HG02840 (cell line): ENCODE results near the gene POLR2C.

Experiments used
- ATAC-seq: cut with Tn5 transposase; IDR thresholded peaks from one replicate; pipeline ENCODE4 v1.9.1; 2021; ENCODE audit warnings: mild to moderate bottlenecking, moderate library complexity, moderate number of reproducible peaks; ENCODE audit not compliant: unreplicated experiment, low FRiP score

Gene POLR2C

DNA sequence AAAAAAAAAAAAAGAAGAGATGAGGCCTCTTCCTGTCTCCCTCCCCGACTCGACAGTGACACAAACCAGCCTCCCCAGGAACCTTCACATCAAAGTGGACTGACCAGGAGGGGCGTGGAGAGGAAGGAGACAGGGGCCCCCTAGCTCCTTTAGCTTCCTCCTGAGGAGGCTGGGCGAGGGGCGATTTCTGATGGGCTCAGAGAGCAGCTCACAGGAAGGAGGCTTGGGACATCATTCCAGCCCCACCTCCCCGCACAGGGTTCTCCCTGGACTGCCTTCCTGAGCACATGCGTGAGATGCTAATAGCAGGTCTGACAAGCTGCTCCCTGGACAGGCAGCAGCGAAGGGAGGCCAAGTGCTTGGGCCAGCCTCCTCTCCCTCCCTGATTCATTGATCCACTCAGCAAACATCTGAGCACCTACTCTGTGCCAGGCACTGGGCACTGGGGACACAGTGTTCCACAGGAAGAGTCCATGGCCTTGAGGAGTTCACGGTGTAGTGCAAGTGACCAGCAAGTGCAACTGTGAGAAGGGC is 38.2 kb downstream of the POLR2C start:
- ATAC-seq = no peak

DNA sequence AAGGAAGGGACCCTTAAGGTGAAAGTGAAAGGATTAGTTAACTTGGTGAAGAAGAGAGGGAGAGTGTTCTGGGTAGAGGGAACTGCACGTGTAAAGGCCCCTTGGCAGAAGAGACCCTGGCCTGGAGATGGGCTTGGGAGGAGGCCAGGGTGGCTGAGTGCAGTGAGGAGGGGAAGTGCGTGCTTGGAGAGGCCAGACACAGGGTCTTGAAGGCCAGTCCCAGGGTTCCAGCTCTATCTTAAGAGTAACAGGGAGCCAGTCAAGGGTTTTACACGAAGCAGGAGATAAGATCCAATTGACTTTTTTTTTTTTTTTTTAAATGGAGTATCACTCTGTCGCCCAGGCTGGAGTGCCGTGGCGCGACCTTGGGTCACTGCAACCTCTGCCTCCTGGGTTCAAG is 39.0 kb downstream of the POLR2C start:
- ATAC-seq = no peak

DNA sequence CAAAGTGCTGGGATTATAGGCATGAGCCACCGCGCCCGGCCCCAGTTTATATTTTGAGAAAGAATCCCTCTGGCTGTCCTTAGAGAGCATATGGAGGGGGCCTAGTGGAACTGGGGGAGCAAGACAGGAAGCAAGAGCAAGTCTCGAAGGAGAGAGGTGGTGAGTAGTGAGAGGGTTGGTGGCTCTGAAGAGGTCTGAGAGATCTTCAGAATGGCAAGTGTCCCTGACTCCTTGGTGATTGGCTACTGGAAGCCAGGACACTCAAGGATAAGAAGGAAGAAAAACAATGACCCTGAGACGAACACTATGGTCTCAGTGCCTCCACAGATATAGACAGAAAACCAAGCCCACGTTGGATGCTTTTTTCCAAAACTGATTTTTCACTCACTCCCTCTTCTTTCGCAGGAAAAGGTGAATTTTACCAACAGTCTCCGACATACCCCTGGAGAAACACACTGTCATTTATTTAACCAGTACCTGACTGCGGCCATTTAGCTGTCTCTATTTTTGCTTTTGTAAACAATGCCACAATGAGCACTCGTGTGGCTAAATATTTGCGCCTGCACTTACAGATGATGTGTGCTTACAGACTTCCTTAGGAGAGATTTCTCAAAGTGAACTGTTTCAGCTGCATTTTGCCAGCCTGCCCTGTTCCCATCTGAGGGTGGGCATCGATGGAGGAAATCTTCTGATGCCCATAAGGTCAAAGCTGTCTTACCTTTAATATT is 39.7 kb downstream of the POLR2C start:
- no peak for ATAC-seq

DNA sequence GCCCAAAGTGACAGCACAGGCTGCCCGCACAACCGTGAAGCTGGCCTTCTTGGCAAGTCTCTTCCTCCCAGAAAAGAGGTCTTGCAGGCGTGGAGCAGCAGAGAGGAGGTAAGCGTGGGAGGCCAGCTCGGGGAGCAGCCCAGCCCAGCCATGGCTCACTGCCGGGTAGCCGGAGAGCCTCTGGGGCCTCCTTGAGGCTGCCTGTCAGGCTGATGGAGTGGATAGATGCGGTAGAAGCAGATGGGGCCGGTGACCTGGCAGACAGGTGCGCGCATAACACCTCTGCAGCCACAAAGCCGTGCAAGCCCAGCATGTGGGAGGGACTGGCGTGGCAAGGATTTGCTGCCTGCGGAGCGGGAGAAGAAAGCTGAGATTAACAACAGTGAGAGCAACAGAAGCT is 40.9 kb downstream of the POLR2C start:
- ATAC-seq = no peak

DNA sequence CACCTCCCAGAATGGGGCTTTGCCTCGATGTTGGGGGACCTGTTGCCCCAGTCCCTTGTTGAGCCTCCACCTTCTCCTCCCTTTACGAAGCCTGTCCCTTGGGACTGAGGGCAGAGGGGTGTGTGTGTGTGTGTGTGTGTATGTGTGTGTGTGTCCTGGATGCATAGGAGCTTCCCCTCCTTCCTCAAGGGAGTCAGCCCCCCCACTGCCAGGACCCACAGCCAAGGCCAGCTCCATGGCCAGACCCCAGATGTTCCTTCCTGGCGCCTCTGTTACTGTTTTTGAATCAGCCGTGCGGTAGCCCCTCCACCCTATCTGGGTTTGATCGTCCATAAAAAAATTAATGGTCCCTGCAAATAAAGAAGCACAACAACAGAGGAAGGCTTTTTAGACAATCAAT is 41.5 kb downstream of the POLR2C start:
- ATAC-seq = no peak

DNA sequence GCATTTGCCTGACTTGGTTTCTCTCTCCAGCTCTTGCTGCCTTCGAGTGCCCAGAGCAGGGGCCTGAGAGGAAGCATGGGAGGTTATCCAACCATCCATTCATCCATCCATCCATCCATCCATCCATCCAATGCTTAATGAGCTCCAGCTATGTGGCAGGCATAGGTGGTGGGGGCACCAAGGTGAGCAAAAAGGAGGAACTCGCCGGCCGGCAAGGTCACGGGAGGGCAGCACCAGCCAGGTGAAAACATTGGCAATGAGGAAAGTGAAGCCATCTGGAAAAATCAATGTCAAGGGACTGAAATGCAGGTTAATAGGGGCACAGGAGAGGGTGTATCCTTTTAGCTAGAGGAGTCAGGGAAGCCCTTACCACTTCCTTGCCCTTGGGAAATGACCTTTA is 42.0 kb downstream of the POLR2C start:
- ATAC-seq = no peak

DNA sequence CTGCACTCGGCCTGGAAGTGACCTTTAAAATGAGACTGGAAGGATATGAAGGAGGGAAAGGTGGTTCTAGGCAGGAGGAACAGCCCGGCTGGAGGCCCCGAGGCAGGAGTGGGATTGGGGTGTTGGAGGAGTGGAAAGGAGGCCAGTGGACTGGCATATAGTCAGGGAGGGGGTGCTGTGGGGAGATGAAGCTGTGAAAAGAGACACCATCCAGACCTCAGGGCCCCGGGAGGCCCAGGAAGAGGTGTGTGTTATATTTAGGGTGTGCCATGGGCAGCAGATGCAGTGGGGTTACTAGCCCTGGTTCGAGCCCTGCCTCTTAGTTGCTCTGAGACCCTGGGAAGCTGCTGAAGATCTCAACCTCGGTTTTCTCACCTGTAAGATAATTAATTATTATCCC is 42.7 kb downstream of the POLR2C start:
- ATAC-seq = no peak

DNA sequence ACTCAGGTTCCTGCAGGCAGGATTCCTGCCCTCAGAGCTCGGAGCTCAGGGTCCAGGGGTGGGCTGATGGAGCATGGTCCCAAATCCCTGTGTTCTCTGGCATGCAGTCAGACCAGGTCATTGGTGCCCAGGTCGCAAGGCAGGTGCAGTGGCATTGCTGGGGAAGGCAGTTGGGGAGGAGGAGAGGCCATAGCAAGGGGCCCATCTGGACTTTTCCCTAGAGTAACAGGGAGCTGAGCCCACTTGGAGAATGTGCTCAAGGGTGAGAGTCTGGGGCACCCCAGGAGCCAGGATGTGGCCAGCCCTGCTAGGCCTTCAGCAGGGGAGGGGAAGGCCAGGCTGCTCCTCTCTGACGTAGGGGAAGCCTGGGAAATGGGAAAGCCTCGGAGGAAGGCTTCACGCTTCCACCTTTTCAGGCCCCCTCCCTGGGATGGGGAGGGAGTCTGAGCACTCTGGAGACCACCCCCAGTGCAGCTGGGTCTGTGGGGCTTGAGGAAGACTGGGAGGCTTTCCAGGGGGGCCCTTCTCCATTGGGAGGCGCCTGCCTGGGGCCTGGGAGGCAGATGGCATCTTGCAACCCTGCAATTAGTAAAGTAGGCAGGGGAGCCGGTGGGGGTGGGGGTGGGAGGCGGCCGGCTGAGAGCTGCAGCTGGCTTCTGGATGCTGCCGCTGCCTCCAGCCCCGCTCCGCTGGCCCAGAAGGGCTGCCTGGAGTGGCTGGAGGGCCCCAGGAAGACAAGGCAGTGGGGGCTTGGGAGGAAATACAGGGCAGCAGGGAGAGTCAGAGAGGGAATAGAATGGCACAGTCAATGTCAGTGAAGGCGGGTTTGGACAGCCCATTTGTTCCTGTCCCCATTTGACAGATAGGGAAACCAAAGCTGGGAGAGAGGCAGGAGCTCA is 44.9 kb downstream of the POLR2C start:
- no peak for ATAC-seq

DNA sequence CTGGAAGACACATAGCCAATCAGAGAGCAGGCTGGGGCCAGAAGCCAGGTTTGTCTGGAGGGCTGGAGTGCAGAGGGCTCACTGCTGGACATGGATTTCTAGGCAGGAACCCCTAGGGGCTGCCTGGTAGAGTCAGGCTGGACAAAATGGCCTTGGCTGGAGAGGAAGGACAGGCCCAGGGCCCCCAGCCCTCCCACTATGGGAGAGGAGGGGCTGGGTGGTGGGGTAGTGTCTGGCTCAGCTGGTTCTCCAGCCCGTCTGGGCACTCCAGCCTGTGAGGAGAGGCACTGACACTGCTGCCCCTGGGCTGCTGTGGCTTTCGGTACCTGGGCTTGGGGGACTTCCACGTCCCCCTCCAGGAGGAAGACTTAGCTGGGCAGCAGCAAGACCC is 45.6 kb downstream of the POLR2C start:
- ATAC-seq = no peak

DNA sequence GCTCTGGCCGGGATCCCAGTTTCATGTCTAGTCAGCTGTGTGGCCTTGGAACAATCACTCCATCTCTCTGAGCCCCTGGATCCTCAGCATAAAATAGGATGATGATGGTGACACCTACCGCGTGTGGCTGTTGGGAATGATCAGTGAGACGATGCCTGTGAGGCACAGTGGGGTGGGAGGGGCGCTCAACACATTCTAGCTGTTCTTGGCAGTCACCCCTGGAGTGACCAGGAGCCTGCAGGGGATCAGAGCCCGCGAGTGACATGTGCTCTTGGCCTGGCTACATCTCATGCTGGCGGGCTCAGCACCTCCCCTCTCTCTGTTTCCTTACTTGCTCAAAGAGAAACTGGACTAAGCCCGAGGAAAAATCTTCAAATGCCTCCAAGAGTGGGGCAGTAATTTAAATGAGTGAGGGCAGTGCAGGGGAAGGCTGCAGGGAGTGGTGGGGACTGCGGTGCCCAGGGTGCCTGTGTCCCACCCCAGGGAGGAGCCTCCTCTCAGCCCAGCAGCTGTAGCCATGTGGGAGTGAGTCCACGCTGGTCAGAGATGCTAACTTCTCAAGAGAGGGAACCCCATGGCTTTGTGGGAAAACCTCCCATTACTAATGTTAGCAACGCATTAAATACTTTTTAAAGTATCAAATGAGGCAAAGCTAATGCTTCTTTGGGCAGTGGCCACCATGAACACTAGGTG is 46.9 kb downstream of the POLR2C start:
- ATAC-seq = no peak

DNA sequence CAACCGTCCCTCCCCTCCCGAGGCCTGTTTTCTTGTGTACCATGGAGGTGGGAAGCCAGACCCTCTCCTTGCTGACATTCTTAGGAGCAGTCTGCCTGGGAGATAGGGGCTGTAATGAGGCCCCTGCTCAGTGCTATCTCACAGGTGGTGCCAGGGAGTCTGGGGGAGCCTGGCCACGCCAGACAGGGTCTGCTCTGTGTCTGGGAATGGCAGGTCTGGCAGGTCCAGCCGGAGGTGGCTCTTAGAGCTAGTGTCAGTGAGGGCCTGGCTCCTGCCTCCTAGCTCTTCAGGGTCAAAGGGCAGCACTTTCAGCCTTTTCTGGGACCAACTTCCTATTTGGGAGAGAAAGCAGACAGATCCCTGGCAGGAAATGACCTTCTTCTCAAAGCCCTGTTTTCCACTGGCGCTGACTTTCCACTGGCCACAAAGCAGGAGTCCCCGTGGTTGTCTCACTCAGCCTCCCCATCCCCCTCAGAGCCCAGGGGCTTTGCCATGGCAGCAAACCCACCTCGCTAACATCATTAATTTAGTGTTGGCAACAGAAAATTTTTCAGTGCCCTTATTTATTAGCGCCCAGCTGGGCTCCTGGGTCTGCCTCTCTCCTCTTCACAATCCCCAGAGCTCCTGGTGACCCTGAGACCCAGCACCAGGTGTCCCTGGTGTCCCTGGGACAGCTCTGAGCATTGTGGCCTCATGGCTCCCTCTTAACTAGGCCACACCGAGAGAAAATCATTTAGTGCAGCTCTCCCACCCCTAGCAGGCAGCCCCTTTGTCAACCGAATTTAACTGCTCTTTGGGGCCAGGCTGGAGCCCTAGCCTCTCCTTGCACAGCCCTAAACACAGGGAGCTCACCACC is 47.8 kb downstream of the POLR2C start:
- ATAC-seq = no peak

DNA sequence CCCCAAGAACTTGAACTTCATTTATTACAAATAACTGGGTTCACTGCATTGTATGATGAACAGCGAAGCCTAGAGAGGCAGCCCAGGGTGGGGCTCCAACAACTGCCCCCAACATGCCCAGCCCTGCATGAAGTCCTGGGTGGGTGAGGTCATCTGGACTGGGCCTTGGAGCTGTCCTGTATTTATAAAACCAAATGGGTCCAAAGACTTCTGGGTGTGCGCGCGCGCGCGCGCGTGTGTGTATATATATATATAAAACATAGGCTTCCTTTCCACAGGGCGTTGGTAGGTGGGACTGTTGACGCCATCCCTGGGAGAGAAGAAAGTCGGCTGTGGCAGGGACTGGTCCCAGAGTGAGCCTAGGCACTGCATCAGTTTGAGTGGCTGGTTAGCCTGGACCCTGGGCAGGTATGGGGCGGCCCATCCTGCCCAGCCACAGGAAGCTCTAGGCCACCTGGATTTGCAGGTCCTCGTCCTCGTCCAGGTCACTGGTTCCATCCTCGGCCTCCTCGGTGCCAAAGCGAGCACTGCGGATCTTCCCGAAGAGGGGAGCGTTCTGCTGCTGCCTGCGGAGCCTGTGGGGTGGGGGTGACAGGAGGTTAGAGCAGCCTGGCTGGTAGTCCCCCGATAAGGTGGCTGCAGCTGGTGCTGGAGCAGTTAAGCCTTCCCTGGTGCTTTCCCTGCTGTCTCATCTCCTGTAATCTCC is 50.0 kb downstream of the POLR2C start:
- no peak for ATAC-seq

DNA sequence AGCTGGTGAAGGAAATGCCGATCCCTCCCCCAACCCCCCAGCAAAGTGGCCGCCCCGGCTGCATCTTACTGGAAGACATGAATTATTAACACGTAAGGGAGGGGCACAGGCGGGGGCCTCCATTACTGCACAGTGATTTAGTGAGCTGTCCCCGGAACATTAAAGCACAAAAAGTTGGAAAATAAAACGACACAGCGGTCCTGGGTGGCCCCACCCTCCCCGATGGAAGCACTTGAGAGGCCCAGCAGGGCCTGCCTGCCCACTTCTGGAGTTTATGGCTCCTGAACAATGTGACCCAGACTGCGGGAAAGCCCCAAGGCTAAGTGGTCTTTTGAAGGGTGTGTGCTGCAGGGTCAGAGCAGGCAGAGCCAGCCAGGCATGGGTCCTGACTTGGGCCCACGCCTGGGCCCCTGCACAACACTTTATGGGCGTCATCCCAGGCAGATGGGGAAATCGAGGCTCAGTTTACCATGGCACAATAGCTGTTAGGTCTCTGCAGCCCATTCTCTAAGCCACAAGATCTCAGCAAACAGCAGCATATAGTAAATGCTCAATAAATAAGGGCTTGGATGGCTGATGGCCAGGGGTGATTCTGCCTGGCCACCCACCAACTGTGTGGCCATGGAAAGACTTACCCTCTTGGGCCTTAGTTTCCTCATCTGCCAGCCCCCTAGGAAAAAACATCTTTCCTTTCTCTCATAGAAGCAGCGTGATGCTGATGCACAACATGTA is 51.1 kb downstream of the POLR2C start:
- no peak for ATAC-seq

DNA sequence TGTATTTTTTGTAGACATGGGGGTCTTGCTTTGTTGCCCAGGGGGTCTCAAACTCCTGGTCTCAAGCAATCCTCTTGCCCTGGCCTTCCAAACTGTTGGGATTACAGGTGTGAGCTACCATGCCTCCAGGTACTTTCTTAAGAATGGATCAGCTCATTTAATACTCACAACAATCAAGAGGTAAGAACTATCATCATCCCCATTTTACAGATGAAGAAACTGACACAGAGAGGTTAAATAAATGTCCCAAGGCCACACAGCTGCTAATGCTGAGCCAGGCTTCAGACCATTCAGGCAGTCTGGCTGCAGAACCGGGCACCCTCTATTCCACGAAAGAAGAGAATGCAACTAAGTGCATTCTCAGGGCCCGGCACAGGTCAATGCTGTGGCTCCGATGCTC is 51.9 kb downstream of the POLR2C start:
- ATAC-seq = no peak

DNA sequence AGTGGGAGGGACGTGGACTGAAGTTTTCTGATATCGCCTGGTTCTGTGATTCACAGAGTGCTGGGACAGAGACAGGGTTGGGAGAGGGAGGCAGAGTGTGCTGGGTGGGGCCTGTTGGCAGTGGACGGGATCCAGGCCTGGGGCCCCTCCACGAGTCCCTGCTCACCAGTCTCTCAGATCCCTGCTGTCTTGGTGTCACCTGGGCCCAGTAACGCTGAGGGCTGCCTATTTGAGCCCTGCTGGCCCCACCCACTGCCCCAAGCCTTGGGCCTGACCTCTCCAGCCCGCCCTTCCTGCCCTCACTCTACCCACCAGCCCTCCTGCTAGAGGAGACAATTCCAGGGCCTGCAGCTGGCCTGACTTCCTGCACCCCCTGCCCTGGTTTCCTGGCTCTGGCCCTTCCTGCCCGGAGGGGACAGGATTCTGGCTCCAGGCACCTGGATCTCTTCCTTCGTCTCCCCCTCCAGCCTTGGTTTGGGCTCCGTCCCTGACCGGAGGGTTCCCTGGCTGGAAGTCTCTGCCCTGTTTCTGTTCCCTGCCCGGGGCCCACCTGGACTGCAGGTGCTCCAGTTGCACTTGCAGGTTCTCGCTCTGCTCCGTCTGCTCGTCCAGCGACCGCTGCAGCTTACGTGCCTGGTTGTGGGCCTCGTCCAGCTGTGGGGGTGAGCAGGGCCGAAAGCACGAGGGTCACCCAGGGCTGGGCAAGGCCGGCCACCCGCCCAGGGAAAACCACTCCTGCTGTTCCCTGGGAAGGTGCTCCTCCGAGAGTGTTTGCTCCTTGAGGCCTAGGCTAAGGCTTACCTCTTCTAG is 52.5 kb downstream of the POLR2C start:
- ATAC-seq = no peak

DNA sequence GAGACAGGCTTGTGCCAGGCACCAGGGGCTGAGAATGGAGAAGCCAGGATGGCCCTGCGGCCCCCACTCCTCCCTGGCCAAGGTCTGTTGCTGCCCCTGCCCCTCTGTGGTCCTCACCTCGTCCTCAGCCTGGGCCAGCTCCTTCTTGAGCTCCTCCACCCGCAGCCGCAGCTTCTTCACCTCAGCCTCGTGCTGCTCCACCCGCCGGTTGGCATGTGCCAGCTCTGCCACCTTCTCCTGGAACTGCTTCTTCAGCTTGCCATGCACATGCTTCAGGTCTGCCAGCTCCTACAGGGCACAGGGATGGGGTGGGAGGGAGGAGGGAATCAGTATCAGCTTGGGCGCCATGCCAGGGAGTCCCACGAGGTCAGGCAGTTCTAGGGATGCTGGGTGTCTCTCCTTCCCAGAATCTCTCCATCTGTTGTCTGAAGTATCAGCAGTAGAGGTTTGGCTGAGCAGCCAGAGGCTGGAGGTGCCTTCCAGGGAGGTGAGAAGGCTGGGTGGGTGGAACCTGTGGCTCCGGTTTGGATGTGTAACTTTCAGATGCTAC is 53.8 kb downstream of the POLR2C start:
- ATAC-seq = no peak

DNA sequence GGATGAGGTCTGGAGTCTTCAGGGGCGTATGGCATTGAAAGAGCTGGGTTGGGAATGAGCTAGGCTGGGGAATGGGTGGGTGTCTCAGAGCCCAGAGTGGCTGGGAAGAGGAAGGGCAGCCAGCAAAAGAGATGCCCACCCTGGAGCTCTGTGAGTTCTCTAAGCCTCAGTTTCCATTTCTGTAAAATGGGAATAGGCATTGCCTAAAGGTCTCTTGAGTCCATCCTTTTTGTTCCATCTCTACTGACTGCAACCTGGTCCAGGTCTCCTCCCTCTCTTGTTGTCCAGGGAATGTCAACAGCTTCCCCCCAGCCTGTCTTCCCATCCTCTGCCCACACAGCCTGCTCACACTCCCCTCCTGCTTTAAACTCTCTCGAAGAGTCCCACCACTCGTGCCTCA is 54.3 kb downstream of the POLR2C start:
- ATAC-seq = no peak
